ENCODE measurements around the gene ANXA9.

GRCh38 chr1:150973836-150974579 lies 8.1 kb upstream of the ANXA9 start:
- no peak for TF ChIP-seq CHD1 (IDR thresholded peaks at IDR 0.05; ENCODE audit: low read depth, low read length)
- TF ChIP-seq POLR2A (IDR thresholded peaks at IDR 0.05; ENCODE audit: low read depth, low read length) = no peak
- TF ChIP-seq CTCF (conservative IDR thresholded peaks at IDR 0.05; ENCODE audit: low read depth, low read length) = no peak
- TF ChIP-seq USF2 (IDR thresholded peaks at IDR 0.05; ENCODE audit: low read depth, low read length) = no peak
- no peak for TF ChIP-seq CEBPB (IDR thresholded peaks at IDR 0.05; ENCODE audit: low read depth, low read length)
- no peak for TF ChIP-seq RCOR1 (IDR thresholded peaks at IDR 0.05; ENCODE audit: insufficient replicate concordance, low read length)
- TF ChIP-seq RAD21 (IDR thresholded peaks at IDR 0.05; ENCODE audit: low read length) = no peak
- no peak for TF ChIP-seq NFE2L2 (IDR thresholded peaks at IDR 0.05; ENCODE audit: low read depth, low read length)
- no peak for TF ChIP-seq RFX5 (IDR thresholded peaks at IDR 0.05; ENCODE audit: low read depth, low read length)
- TF ChIP-seq BHLHE40 (IDR thresholded peaks at IDR 0.05; ENCODE audit: low read depth, low read length) = no peak

Measured in IMR-90 (cell line).